Chondrocyte (in vitro differentiated cells): ENCODE results near the gene ATP11A. TPM values are rescaled to one million over a fixed set of nuclear protein-coding genes. Genes with fewer than 3 reads are reported as not detected.
"Not testable (repeated sequence)": the region's sequence is repeated elsewhere in the genome, so short reads cannot be mapped to it uniquely, and the experiment has no call there.

Experiments
- DNase-seq: peaks from one replicate; pipeline ENCODE4 v3.0.0; 2021; ENCODE audit warnings: mixed read lengths, low spot score
- H3K27ac Mint-ChIP-seq: one replicate; pipeline ENCODE4 v1.8.0; 2021; ENCODE audit warnings: mild to moderate bottlenecking, moderate library complexity, mixed read lengths; ENCODE audit not compliant: unreplicated experiment
- H3K27me3 Mint-ChIP-seq: 2 replicates; pipeline ENCODE4 v1.8.0; 2021; ENCODE audit warnings: low read depth, mixed read lengths
- H3K36me3 Mint-ChIP-seq: 2 replicates; pipeline ENCODE4 v1.8.0; 2021; ENCODE audit warnings: low read depth, mixed read lengths
- H3K4me1 Mint-ChIP-seq: 2 replicates; pipeline ENCODE4 v1.8.0; 2021; ENCODE audit warnings: low read depth, mild to moderate bottlenecking, mixed read lengths
- H3K4me3 Mint-ChIP-seq: one replicate; pipeline ENCODE4 v1.8.0; 2021; ENCODE audit warnings: mild to moderate bottlenecking, moderate library complexity, mixed read lengths; ENCODE audit not compliant: unreplicated experiment
- H3K9me3 Mint-ChIP-seq: 2 replicates; pipeline ENCODE4 v1.8.0; 2021; ENCODE audit warnings: low read depth, mixed read lengths
- total RNA-seq: library from RNA; stranded (reverse); gene quantifications from 3 replicates; pipeline ENCODE4 v1.2.1, GENCODE V29; 2021
- TF ChIP-seq, protein P1 (sequence below): fragments of 200-600 bp; sonication (generic); IDR thresholded peaks from 2 replicates; pipeline ENCODE4 v1.5.0; 2021; ENCODE audit warnings: antibody characterized with exemption, mild to moderate bottlenecking, moderate library complexity

Gene ATP11A
- total RNA-seq, 1 donor from 2014 or later = 13.1 TPM

DNA sequence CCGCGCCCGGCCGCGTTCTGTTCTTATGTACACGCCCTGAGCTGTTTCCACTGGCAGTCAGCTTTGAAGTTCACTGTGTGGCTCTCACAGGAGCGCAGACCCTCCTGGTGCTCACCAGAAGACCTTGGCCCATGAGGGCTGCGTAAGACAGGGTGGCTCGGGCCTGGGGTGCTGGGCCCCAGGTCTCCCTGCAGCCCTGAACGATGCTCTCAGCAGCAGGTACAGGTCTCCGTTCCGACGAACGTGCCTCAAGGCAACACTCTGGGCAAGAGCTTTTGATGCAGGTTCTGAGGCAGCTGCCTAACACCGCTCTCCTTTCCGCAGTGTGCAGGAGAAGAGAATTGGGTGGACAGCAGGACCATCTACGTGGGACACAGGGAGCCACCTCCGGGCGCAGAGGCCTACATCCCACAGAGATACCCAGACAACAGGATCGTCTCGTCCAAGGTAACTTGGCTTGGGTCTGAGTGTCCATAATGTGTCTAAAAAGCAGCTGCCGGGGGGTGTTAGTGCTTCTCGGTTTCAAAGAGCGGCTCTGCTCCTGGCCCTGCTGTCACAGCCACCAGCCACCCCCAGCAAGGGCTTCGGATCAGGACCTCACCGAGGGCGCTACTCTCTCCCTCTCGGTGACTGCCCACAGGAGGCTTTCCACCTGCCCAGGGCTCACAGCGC lies 95.1 kb downstream of the ATP11A start:
- H3K4me3 Mint-ChIP-seq = no peak overlapping the region

DNA sequence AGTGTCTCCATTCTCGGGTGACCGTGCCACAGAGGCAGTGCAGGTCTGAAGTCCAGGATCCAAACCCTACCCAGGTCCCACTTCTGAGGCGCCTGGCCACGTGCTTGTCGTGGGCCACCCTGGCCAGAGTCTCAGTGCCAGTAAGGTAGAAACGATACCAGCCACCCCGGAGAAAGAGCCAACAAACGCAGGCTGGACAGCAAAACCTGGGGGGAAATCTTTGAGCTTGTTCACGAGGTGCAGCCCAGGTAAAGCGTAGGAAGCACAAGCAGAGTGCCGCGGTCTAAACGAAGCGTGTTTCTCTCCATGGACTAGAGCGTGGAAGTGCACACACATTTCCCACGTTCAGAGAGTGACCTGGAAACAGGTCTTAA lies 95.6 kb downstream of the ATP11A start:
- H3K27ac Mint-ChIP-seq = no peak overlapping the region
- DNase-seq = no peak

More for the DNA sequence above, 95.1 kb downstream of the ATP11A start:
- no peaks in the 10 kb centered on the region for H3K27me3 Mint-ChIP-seq
- TF ChIP-seq, protein P1, sequence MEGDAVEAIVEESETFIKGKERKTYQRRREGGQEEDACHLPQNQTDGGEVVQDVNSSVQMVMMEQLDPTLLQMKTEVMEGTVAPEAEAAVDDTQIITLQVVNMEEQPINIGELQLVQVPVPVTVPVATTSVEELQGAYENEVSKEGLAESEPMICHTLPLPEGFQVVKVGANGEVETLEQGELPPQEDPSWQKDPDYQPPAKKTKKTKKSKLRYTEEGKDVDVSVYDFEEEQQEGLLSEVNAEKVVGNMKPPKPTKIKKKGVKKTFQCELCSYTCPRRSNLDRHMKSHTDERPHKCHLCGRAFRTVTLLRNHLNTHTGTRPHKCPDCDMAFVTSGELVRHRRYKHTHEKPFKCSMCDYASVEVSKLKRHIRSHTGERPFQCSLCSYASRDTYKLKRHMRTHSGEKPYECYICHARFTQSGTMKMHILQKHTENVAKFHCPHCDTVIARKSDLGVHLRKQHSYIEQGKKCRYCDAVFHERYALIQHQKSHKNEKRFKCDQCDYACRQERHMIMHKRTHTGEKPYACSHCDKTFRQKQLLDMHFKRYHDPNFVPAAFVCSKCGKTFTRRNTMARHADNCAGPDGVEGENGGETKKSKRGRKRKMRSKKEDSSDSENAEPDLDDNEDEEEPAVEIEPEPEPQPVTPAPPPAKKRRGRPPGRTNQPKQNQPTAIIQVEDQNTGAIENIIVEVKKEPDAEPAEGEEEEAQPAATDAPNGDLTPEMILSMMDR = no peak
- DNase-seq = no peak
- peaks cover 23% of the 10 kb centered on the region for H3K4me1 Mint-ChIP-seq
- no peaks in the 10 kb centered on the region for H3K9me3 Mint-ChIP-seq
- no peak overlapping the region for H3K27ac Mint-ChIP-seq
- H3K36me3 Mint-ChIP-seq = peaks cover 2% of the 10 kb centered on the region

DNA sequence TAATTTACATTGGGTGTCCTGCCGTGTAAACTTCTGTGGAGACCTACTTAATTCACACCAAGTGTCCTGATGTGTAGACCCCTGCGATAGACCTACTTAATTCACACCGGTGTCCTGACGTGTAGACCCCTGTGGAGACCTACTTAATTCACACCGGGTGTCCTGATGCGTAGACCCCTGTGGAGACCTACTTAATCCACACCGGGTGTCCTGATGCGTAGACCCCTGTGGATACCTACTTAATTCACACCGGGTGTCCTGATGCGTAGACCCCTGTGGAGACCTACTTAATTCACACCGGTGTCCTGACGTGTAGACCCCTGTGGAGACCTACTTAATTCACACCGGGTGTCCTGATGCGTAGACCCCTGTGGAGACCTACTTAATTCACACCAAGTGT lies 97.0 kb downstream of the ATP11A start:
- DNase-seq, H3K27ac Mint-ChIP-seq, H3K36me3 Mint-ChIP-seq, H3K4me3 Mint-ChIP-seq, H3K9me3 Mint-ChIP-seq, H3K27me3 Mint-ChIP-seq: not testable (repeated sequence)
- H3K4me1 Mint-ChIP-seq = peaks cover 13% of the 10 kb centered on the region

More for the DNA sequence above, 95.6 kb downstream of the ATP11A start:
- no peak overlapping the region for H3K4me3 Mint-ChIP-seq
- H3K36me3 Mint-ChIP-seq = peaks cover 2% of the 10 kb centered on the region
- no peaks in the 10 kb centered on the region for H3K9me3 Mint-ChIP-seq
- TF ChIP-seq, protein P1 = no peak
- H3K4me1 Mint-ChIP-seq = peaks cover 18% of the 10 kb centered on the region
- H3K27me3 Mint-ChIP-seq = no peaks in the 10 kb centered on the region

DNA sequence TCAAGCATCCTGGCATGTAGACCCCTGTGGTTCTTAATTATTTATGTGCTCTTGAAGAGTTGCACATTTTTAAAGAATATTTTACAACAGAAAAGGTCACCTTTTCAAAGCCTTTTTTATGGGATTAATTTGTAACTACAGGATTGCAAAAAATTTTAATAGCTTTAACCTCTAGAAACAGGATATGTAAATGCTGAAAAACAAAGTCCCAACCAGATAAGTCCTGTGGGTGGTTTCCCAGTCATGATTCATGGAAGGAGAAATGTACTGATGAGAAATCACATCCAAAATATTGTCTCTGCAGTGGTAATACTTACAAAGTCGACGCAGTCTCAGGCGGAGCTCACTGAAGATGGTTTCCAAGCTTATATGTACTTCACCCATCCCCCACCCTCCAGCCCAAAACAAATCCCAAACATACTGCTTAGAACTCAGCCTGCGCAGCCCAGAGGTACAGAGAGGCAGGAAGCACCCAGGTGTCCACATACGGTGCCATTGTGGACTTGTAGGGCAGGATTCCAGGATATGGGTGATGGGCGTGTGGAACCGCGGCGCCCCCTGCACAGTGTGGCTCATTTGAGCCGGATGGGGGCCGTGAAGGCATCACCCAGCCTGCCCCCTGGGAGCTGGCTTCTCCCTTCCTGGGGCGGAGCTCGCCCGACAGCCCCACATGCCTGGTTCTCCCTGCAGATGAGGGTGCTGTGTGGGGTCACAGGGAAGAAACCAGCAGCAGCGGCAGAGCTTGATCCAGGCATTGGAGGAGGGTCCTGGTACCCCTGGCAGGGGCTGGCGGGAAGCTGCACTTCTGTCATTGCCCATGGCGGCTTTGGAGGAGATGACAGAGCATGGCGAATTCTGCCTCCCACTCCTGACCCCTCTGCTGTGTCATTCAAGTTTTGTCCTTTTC lies 101.2 kb downstream of the ATP11A start:
- TF ChIP-seq, protein P1 = no peak
- no peak for DNase-seq
- H3K27me3 Mint-ChIP-seq = no peaks in the 10 kb centered on the region
- no peaks in the 10 kb centered on the region for H3K9me3 Mint-ChIP-seq
- H3K27ac Mint-ChIP-seq = no peak overlapping the region
- H3K4me3 Mint-ChIP-seq = no peak overlapping the region
- peaks cover 2% of the 10 kb centered on the region for H3K36me3 Mint-ChIP-seq
- H3K4me1 Mint-ChIP-seq = no peaks in the 10 kb centered on the region

DNA sequence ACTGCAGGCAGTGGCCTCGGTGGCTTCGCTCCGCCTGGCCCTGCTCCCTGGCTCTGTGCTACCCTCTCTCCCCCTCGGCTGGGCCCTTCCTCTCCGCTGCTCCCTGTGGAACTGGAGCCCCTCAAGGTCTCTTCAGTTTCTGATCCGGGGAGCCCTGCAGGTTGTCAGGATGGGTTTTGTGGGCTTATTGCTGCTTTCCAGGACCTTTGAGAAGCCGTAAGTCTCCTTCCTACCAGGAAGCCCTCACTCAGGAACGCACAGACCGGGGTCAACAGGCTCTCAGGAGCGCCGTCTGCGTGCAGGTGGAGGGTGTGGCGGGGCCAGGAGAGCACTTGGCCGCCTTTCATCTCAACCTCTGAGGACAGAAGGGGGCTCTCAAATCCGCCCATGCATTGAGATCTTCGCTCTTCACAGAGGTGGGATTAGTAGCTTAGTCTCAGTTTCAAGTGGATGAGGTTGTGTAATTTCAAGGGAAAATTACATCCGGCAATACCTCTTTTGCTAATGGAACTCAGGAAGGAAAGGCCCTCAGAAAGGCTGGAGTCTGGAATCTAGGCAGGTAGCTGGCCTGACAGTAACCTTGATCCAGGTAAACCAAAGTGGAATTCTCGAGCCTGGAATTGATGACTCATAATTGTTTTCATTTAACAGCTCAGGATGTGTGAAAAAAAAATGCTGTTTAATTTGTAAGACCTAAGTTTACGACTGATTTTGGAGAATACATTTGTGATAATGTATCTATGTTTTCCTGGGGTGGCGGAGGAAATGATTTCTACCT lies 102.0 kb downstream of the ATP11A start:
- no peaks in the 10 kb centered on the region for H3K4me1 Mint-ChIP-seq
- no peaks in the 10 kb centered on the region for H3K27me3 Mint-ChIP-seq
- peaks cover 2% of the 10 kb centered on the region for H3K36me3 Mint-ChIP-seq

More for the DNA sequence above, 102.0 kb downstream of the ATP11A start:
- DNase-seq = no peak
- H3K27ac Mint-ChIP-seq = no peak overlapping the region
- no peaks in the 10 kb centered on the region for H3K9me3 Mint-ChIP-seq
- TF ChIP-seq, protein P1 = no peak
- no peak overlapping the region for H3K4me3 Mint-ChIP-seq
